IPS-18c (cell line): ENCODE data around the gene RPL39.
"Not testable (repeated sequence)": the region's sequence is repeated elsewhere in the genome, so short reads cannot be mapped to it uniquely, and the experiment has no call there.

Experiments used
- H3K4me3 ChIP-seq: 2 replicates; pipeline ENCODE4 v1.7.0; 2013; ENCODE audit warnings: low read depth, mild to moderate bottlenecking, low read length, moderate library complexity; ENCODE audit not compliant: insufficient read depth
- H3K9me3 ChIP-seq: one replicate; pipeline ENCODE4 v1.6.1; 2013; ENCODE audit warnings: mild to moderate bottlenecking, low read length, moderate library complexity; ENCODE audit not compliant: control insufficient read depth, insufficient read depth

The RPL39 gene

GRCh38 chrX:119775517-119776238 is 15.8 kb downstream of the RPL39 start:
- peaks cover 12% of the 10 kb centered on the region for H3K9me3 ChIP-seq
- no peak overlapping the region for H3K4me3 ChIP-seq

- H3K4me3 ChIP-seq = not testable (repeated sequence)
- peaks cover 11% of the 10 kb centered on the region for H3K9me3 ChIP-seq
Measured at GRCh38 chrX:119769388-119769787, 22.0 kb downstream of the RPL39 start.

GRCh38 chrX:119768436-119768835 is 23.0 kb downstream of the RPL39 start:
- H3K4me3 ChIP-seq = not testable (repeated sequence)
- H3K9me3 ChIP-seq = peaks cover 11% of the 10 kb centered on the region

- Histone ChIP-seq H3K9me3 (peaks cover 4% of the 10 kb centered on the region), H3K4me3 (no peak overlapping the region)
Measured at GRCh38 chrX:119763836-119764387, 27.5 kb downstream of the RPL39 start.

GRCh38 chrX:119763181-119763580 is 28.2 kb downstream of the RPL39 start:
- H3K9me3 ChIP-seq = peaks cover 4% of the 10 kb centered on the region

GRCh38 chrX:119762718-119763117 is 28.7 kb downstream of the RPL39 start:
- Histone ChIP-seq H3K4me3 (no peak overlapping the region), H3K9me3 (peaks cover 4% of the 10 kb centered on the region)

More at GRCh38 chrX:119763181-119763580, 28.2 kb downstream of the RPL39 start:
- no peak overlapping the region for H3K4me3 ChIP-seq

GRCh38 chrX:119760026-119760877 is 31.2 kb downstream of the RPL39 start:
- Histone ChIP-seq H3K4me3 (peak overlapping the region; percentile 54; the same call in 1 of the 2 replicates), H3K9me3 (peaks cover 11% of the 10 kb centered on the region)

- H3K9me3 ChIP-seq = peaks cover 11% of the 10 kb centered on the region
- H3K4me3 ChIP-seq = peak overlapping the region; percentile 54
Measured at GRCh38 chrX:119759248-119759766, 32.1 kb downstream of the RPL39 start.

- H3K4me3 ChIP-seq = peak overlapping the region; percentile 54
Measured at GRCh38 chrX:119758731-119759247, 32.6 kb downstream of the RPL39 start.

GRCh38 chrX:119757979-119758730 is 33.3 kb downstream of the RPL39 start, which contains the start of gene SOWAHD:
Gene SOWAHD, plus strand, starts transcription at chrX:119758588. Its CDS starts 80 bp downstream, at chrX:119758668.
- Histone ChIP-seq H3K4me3 (peak within 1 kb of the TSS; percentile 54), H3K9me3 (peaks cover 11% of the 10 kb centered on the region)

More at GRCh38 chrX:119758731-119759247, 32.6 kb downstream of the RPL39 start:
- peaks cover 11% of the 10 kb centered on the region for H3K9me3 ChIP-seq

GRCh38 chrX:119757646-119757978 is 33.8 kb downstream of the RPL39 start:
- H3K4me3 ChIP-seq = peak overlapping the region; percentile 54; the same call in 1 of the 2 replicates
- H3K9me3 ChIP-seq = peaks cover 8% of the 10 kb centered on the region

- H3K9me3 ChIP-seq = peaks cover 7% of the 10 kb centered on the region
- peak overlapping the region; percentile 24; the same call in 1 of the 2 replicates for H3K4me3 ChIP-seq
Measured at GRCh38 chrX:119756926-119757635, 34.3 kb downstream of the RPL39 start.

- peaks cover 9% of the 10 kb centered on the region for H3K9me3 ChIP-seq
- no peak overlapping the region; the same call in 1 of the 2 replicates for H3K4me3 ChIP-seq
Measured at GRCh38 chrX:119755981-119756533, 35.4 kb downstream of the RPL39 start.

- Histone ChIP-seq H3K4me3 (no peak overlapping the region), H3K9me3 (peaks cover 9% of the 10 kb centered on the region)
Measured at GRCh38 chrX:119753639-119754257, 37.7 kb downstream of the RPL39 start.

GRCh38 chrX:119753001-119753400 is 38.4 kb downstream of the RPL39 start:
- H3K9me3 ChIP-seq = peaks cover 9% of the 10 kb centered on the region

More at GRCh38 chrX:119753001-119753400, 38.4 kb downstream of the RPL39 start:
- no peak overlapping the region for H3K4me3 ChIP-seq
